NCI-H1092 (cell line): ENCODE data around the gene SMCO1.
"Not testable (repeated sequence)": the region's sequence is repeated elsewhere in the genome, so short reads cannot be mapped to it uniquely, and the experiment has no call there.

Experiments
- DNase-seq: peaks from one replicate; lab custom pipeline; 2025; lab: John Stamatoyannopoulos, UW

SMCO1 gene

DNA sequence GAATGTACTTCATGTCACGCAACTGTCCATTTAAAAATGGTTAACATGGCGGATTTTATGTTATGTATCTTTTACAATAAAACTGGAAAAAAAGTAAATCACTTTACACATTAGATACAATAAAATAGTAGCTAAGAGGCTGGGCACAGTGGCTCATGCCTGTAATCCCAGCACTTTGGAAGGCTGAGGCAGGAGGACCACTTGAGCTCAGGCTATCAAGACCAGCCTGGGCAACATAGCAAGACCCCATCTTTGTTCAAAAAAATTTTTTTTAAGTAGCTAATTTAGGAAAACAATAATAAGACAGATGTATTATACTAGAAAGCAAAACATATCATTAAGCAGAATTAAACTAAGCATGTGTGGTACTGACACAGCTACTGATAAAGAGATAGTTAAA, 23.1 kb downstream of the SMCO1 start:
- DNase-seq = no peak

DNA sequence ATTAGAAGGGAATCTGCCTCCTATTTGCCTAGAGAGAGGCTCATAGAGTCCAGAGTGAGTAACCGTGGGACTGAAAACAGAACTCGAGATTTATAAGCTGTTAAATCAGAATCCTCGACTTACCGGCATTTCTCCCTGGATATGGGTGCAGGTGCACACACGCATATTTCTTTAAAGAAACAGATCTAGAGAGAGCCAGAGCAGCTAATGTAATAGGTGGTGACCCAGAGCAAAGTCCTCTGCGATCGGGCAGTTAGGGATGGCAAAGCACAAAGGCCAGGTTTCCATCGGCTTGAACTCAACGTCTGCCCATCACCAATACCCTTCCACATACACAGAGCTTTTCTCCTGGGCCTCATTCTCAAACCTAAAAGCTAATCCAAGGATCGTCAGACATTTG, 25.4 kb downstream of the SMCO1 start:
- DNase-seq = no peak

DNA sequence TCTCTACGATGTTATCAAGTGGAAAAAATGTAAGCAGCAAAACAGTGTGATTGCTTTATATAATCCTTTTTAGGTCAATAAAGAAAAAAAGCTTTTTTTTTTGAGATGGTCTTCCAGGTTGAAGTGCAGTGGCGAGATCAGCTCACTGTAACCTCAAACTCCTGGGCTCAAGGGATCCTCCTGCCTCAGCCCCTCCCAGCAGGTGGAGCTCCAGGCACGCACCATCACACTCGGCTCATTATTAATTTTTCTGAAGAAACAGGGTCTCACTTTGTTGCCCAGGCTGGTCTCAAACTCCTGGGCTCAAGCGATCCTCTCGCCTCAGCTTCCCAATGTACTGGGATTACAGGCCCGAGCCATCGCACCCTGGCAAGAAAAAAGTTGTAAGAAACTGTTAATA, 28.9 kb downstream of the SMCO1 start:
- DNase-seq = no peak

DNA sequence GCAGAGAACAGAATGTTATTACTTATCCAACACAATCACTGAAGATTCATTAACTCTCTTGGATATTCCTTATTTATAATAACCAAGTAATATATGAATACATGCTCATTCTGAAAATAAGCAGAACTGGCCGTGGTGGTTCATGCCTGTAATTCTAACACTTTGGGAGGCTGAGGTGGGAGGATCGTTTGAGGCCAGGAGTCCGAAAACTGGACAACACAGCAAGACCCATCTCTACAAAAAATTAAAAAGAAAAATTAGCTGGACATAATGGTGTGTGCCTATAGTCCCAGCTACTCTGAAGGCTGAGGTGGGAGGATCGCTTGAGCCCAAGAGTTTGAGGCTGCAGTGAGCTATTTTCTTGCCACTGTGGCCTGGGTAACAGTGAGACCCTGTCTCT, 37.5 kb downstream of the SMCO1 start:
- DNase-seq = no peak

DNA sequence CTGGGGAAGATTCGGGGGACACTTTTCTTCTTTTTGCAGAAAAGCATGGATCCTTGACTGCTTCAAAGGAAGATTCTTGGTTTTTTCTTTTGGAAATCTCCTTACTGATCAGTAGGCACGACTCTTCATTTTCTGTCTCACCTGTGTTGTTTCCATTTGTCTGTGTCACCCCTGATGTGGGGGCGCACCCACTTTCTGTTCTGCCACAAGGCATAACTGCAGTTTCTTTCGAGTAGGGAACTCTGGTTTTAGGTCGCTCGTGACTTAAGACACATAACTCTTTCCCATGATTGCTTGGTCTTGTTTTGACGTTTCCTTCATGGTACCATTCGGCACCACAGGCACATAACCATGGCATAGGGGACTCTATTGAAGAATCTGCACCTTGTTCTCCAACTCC, 42.9 kb downstream of the SMCO1 start:
- DNase-seq = no peak

DNA sequence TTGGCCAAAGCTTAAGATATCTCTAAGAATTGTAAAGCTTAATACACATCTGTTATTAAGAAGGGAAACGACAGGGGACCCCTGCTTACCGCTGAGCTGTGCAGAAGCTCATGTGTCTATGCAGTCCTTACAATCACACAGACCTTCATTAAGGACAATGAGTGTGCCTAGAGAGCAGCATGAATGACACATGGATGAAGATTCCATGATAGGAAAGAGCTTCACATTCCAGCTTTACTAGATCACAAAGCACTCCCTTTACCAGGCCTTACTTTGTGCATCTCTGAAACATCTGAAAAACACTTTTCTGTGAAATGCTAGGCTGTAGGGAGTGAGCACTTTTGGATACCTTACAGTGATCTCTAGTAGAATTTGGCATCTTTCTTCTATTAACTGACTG, 43.6 kb downstream of the SMCO1 start:
- no peak for DNase-seq

DNA sequence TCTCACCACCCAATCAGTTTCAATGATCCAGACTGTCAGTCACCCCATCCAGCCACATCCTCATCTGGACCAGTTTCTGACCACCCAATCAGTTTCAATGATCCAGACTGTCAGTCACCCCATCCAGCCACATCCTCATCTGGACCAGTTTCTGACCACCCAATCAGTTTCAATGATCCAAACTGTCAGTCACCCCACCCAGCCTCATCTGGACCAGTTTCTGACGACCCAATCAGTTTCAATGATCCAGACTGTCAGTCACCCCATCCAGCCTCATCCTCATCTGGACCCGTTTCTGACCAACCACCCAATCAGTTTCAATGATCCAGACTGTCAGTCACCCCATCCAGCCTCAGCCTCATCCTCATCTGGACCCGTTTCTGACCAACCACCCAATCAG, 45.0 kb downstream of the SMCO1 start:
- not testable (repeated sequence) for DNase-seq

DNA sequence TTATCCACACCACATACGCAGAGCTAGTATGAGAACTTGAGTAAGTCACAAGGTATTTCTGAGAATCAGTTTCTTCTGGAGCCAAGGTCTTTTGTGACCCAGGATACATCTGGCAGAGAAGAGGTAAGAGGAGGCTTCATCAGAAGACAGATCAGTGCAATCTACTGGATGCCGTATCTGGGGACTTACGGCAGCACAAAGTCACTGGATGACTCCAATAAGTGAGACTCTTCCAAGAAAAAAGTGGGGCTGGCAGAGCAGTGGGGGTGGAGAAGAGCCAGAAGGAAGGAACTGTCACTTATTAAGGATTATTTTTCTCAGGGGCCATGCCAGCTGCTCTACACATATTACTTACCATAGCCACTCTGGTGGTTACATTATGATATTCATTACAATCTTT, 51.3 kb downstream of the SMCO1 start:
- DNase-seq = no peak

DNA sequence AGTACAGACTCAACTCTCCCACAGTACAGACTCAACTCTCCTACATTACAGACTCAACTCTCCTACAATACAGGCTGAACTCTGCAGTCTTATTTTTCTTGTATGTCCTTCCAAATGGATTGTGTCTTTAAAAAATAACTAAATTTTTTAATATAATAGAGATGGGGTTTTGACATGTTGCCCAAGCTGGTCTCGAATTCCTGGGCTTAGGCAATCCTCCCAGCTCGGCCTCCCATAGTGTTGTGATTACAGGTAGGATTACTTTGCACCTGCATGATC, 51.7 kb downstream of the SMCO1 start:
- DNase-seq = no peak

DNA sequence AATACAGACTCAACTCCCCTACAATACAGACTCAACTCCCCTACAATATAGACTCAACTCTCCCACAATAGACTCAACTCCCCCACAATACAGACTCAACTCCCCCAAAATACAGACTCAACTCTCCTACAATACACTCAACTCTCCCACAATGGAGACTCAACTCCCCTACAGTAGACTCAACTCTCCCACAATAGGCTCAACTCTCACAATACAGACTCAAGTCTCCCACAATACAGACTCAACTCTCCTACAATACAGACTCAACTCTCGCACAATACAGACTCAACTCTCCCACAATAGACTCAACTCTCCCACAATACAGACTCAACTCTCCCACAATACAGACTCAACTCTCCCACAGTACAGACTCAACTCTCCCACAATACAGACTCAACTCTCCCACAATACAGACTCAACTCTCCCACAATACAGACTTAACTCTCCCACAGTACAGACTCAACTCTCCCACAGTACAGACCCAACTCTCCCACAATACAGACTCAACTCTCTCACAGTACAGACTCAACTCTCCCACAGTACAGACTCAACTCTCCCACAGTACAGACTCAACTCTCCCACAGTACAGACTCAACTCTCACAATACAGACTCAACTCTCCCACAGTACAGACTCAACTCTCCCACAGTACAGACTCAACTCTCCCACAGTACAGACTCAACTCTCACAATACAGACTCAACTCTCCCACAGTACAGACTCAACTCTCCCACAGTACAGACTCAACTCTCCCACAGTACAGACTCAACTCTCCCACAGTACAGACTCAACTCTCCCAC, 52.3 kb downstream of the SMCO1 start:
- not testable (repeated sequence) for DNase-seq

DNA sequence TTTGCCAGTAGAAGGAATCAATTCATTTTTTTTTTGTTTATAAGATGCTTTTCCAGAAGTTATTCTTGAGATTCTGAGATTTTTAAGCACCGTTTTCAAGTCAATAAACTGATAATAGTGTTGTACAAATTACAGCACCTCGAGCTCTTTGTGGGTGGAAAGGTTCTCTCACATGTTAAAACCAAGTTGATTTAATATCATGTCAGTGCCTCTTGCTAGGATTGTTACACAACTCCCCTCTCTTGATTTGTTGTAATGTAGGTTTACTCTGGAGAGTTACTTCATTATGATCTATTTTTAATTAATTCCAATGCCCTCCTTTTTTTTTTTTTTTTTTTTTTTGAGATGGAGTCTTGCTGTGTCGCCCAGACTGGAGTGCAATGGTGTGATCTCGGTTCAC, 57.1 kb downstream of the SMCO1 start:
- no peak for DNase-seq

DNA sequence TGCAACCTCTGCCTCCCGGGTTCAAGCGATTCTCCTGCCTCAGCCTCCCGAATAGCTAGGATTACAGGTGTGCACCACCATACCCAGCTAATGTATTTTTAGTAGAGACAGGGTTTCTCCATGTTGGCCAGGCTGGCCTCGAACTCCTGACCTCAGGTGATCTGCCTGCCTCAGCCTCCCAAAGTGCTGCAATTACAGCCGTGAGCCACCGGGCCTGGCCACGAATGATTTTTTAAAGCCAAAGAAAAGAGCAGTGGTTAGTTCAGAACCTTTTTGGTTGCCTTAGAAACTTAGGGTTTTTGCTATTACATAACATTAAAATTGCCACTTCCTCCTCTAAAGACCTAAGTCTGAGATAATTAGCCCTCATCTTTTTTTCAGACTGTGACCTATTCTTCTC, 57.7 kb downstream of the SMCO1 start:
- not testable (repeated sequence) for DNase-seq
